ENCODE measurements around the gene SLC43A2.

DNA sequence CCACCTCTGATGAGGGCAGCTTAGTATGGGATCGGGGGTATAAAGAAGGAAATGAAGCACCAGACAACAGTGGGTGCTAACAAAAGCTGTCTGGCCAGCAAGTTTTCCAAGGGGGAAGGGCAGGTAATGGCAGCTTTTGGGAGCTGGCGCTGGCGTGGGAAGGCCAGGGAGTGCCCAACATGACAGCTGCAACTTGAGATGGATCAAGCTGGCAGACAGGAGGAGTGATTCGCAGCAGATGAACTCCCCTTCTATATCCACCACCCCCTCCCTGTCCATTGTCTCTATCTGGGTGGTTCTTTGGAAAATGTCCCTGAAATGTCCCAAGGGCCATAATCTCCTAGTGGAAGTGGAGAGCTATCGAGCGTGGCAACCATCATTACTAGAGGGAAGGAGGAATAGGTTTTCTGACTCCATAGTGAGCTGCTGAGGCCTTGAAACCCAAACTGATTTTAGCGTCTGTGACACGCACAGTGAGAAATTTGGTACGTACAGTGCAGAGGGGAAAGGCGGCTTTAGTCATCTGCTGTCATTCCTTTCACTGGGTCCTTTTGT lies 107.5 kb downstream of the SLC43A2 start:
- TF ChIP-seq, protein P1, sequence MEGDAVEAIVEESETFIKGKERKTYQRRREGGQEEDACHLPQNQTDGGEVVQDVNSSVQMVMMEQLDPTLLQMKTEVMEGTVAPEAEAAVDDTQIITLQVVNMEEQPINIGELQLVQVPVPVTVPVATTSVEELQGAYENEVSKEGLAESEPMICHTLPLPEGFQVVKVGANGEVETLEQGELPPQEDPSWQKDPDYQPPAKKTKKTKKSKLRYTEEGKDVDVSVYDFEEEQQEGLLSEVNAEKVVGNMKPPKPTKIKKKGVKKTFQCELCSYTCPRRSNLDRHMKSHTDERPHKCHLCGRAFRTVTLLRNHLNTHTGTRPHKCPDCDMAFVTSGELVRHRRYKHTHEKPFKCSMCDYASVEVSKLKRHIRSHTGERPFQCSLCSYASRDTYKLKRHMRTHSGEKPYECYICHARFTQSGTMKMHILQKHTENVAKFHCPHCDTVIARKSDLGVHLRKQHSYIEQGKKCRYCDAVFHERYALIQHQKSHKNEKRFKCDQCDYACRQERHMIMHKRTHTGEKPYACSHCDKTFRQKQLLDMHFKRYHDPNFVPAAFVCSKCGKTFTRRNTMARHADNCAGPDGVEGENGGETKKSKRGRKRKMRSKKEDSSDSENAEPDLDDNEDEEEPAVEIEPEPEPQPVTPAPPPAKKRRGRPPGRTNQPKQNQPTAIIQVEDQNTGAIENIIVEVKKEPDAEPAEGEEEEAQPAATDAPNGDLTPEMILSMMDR (IDR thresholded peaks at IDR 0.05): no peak
- TF ChIP-seq POLR2AphosphoS5 (IDR thresholded peaks at IDR 0.05) (no peak), POLR2A (IDR thresholded peaks at IDR 0.05) (no peak)

Data from sigmoid colon (tissue), 4 donors.